Measurements from ENCODE around the gene ARHGAP19. TPM values are rescaled to one million over a fixed set of nuclear protein-coding genes. Genes with fewer than 3 reads are reported as not detected.

Gene ARHGAP19
- total RNA-seq, 1 experiment from 2014 or later = 28.9 TPM

DNA sequence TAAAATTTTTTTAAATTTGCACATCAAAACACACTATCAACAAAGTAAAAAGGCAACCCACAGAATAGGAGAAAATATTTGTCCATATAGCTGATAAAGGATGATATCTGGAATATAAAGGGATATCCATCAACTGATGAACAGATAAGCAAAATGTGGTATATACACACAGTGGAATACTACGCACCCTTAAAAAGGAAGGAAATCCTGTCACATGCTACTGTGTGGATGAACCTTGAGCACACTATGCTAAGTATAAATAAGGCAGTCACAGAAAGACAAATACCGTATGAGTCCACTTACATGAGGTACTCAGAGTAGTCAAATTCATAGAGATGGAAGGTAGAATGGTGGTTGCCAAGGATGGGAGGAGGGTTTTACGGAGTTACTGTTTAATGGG is 37.7 kb downstream of the ARHGAP19 start:
- TF ChIP-seq SIN3A (IDR thresholded peaks at IDR 0.05; ENCODE audit: borderline replicate concordance, insufficient read depth, low read depth, low read length) (no peak), POLR2AphosphoS5 (IDR thresholded peaks at IDR 0.05; ENCODE audit: low read depth, low read length) (no peak), TCF7L2 (IDR thresholded peaks at IDR 0.05; ENCODE audit: low read depth, low read length) (no peak)
- TF ChIP-seq, protein P1, sequence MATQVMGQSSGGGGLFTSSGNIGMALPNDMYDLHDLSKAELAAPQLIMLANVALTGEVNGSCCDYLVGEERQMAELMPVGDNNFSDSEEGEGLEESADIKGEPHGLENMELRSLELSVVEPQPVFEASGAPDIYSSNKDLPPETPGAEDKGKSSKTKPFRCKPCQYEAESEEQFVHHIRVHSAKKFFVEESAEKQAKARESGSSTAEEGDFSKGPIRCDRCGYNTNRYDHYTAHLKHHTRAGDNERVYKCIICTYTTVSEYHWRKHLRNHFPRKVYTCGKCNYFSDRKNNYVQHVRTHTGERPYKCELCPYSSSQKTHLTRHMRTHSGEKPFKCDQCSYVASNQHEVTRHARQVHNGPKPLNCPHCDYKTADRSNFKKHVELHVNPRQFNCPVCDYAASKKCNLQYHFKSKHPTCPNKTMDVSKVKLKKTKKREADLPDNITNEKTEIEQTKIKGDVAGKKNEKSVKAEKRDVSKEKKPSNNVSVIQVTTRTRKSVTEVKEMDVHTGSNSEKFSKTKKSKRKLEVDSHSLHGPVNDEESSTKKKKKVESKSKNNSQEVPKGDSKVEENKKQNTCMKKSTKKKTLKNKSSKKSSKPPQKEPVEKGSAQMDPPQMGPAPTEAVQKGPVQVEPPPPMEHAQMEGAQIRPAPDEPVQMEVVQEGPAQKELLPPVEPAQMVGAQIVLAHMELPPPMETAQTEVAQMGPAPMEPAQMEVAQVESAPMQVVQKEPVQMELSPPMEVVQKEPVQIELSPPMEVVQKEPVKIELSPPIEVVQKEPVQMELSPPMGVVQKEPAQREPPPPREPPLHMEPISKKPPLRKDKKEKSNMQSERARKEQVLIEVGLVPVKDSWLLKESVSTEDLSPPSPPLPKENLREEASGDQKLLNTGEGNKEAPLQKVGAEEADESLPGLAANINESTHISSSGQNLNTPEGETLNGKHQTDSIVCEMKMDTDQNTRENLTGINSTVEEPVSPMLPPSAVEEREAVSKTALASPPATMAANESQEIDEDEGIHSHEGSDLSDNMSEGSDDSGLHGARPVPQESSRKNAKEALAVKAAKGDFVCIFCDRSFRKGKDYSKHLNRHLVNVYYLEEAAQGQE (IDR thresholded peaks at IDR 0.05; ENCODE audit: insufficient read depth in 1 of 2, low read depth in 2 of 2, low read length in 1 of 2) = no peak
- TF ChIP-seq, protein P2, sequence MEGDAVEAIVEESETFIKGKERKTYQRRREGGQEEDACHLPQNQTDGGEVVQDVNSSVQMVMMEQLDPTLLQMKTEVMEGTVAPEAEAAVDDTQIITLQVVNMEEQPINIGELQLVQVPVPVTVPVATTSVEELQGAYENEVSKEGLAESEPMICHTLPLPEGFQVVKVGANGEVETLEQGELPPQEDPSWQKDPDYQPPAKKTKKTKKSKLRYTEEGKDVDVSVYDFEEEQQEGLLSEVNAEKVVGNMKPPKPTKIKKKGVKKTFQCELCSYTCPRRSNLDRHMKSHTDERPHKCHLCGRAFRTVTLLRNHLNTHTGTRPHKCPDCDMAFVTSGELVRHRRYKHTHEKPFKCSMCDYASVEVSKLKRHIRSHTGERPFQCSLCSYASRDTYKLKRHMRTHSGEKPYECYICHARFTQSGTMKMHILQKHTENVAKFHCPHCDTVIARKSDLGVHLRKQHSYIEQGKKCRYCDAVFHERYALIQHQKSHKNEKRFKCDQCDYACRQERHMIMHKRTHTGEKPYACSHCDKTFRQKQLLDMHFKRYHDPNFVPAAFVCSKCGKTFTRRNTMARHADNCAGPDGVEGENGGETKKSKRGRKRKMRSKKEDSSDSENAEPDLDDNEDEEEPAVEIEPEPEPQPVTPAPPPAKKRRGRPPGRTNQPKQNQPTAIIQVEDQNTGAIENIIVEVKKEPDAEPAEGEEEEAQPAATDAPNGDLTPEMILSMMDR (IDR thresholded peaks at IDR 0.05) = no peak
- Histone ChIP-seq H3K4me3 (ENCODE audit: low read depth in 2 of 2, low read length in 2 of 2) (no peak overlapping the region), H3K27me3 (ENCODE audit: control insufficient read depth, insufficient read depth, low read length) (no peaks in the 10 kb centered on the region), H3K36me3 (ENCODE audit: control insufficient read depth, insufficient read depth, low read length) (no peaks in the 10 kb centered on the region), H3K9me3 (ENCODE audit: control insufficient read depth, insufficient read depth, low read depth, low read length) (no peaks in the 10 kb centered on the region), H3K27ac (ENCODE audit: low read length) (no peak overlapping the region), H3K4me1 (ENCODE audit: control insufficient read depth, insufficient read depth, low read length) (no peaks in the 10 kb centered on the region)
- in situ Hi-C loops (cut with HindIII; ENCODE audit: low pct_unique_long_range_greater_than_20kb, low sequenced_read_pairs) = no loop called here
- ATAC-seq (no peak), DNase-seq (ENCODE audit: low read depth, low spot score) (no peak)
- intact Hi-C loops (cut with micrococcal nuclease; ENCODE audit: unreplicated experiment) = no loop called here
- POLR2A ChIA-PET = no interaction called here
- no TSS peak for BruUV-seq (replicated peaks)
- CTCF ChIA-PET = no interaction called here

DNA sequence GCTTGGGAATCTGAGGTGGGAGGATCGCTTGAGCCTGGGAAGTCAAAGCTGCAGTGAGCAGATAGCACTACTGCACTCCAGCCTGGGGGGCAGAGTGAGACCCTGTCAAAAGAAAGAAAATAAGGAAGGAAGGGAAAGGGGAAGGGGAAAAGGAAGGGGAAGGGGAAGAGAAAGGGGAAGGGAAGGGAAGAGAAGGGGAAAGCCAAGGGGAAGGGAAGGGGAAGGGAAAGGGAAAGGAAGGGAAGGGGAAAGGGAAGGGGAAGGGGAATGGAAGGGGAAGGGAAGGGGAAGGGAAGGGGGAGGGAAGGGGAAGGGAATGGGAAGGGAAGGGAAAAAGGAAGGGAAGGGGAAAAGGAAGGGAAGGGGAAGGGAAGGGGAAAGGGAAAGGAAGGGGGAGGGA is 41.5 kb downstream of the ARHGAP19 start:
- POLR2A ChIA-PET = no interaction called here
- Histone ChIP-seq H3K36me3 (ENCODE audit: control insufficient read depth, insufficient read depth, low read length) (peaks cover 4% of the 10 kb centered on the region; the same call in 1 of the 2 replicates), H3K27ac (ENCODE audit: low read length) (no peak overlapping the region), H3K27me3 (ENCODE audit: control insufficient read depth, insufficient read depth, low read length) (no peaks in the 10 kb centered on the region), H3K9me3 (ENCODE audit: control insufficient read depth, insufficient read depth, low read depth, low read length) (no peaks in the 10 kb centered on the region), H3K4me1 (ENCODE audit: control insufficient read depth, insufficient read depth, low read length) (no peaks in the 10 kb centered on the region), H3K4me3 (ENCODE audit: low read depth in 2 of 2, low read length in 2 of 2) (no peak overlapping the region)
- TF ChIP-seq POLR2AphosphoS5 (IDR thresholded peaks at IDR 0.05; ENCODE audit: low read depth, low read length) (no peak), TCF7L2 (IDR thresholded peaks at IDR 0.05; ENCODE audit: low read depth, low read length) (no peak), SIN3A (IDR thresholded peaks at IDR 0.05; ENCODE audit: borderline replicate concordance, insufficient read depth, low read depth, low read length) (no peak)
- TF ChIP-seq, protein P2 (IDR thresholded peaks at IDR 0.05) = no peak
- TF ChIP-seq, protein P1 (IDR thresholded peaks at IDR 0.05; ENCODE audit: insufficient read depth in 1 of 2, low read depth in 2 of 2, low read length in 1 of 2) = no peak
- intact Hi-C loops (cut with micrococcal nuclease; ENCODE audit: unreplicated experiment) (no loop called here), in situ Hi-C loops (cut with HindIII; ENCODE audit: low pct_unique_long_range_greater_than_20kb, low sequenced_read_pairs) (no loop called here)
- BruUV-seq (replicated peaks) = no TSS peak
- ATAC-seq (no peak), DNase-seq (ENCODE audit: low read depth, low spot score) (no peak)
- CTCF ChIA-PET = no interaction called here

All from Panc1 (cell line).